OCI-LY3 (cell line): ENCODE measurements around the gene DUS2.
"Not testable (repeated sequence)": the region's sequence is repeated elsewhere in the genome, so short reads cannot be mapped to it uniquely, and the experiment has no call there.

Experiments used
- H2AFZ ChIP-seq: fragments of 200-600, 300-600 bp; shearing (Covaris generic); 2 replicates; pipeline ENCODE4 v1.6.0; 2014; ENCODE audit warnings: antibody characterized with exemption, low read depth, low read length
- H3K27ac ChIP-seq: fragments of 200-600, 300-600 bp; sonication (generic); 2 replicates; pipeline ENCODE4 v1.5.1; 2014; ENCODE audit warnings: mild to moderate bottlenecking, low read length, moderate library complexity, mixed read lengths
- H3K27me3 ChIP-seq: fragments of 200-600, 300-600 bp; sonication (generic); 2 replicates; pipeline ENCODE4 v1.6.1; 2014; ENCODE audit warnings: low read depth, low read length, mixed read lengths
- H3K36me3 ChIP-seq: fragments of 200-600, 300-600 bp; sonication (generic); replicated peaks from 2 replicates; pipeline ENCODE3; 2014; ENCODE audit warnings: low read depth, low read length, mixed read lengths
- H3K4me1 ChIP-seq: fragments of 300-600, 200-600 bp; sonication (generic); 2 replicates; pipeline ENCODE4 v1.6.1; 2014; ENCODE audit warnings: low read length, mixed read lengths
- H3K4me2 ChIP-seq: fragments of 200-600, 300-600 bp; sonication (generic); 2 replicates; pipeline ENCODE4 v1.6.1; 2014; ENCODE audit warnings: low read length, mixed read lengths
- H3K4me3 ChIP-seq: fragments of 300-600, 200-600 bp; sonication (generic); 2 replicates; pipeline ENCODE4 v1.5.1; 2014; ENCODE audit warnings: antibody characterized with exemption, mild to moderate bottlenecking, low read length, moderate library complexity
- H3K79me2 ChIP-seq: fragments of 300-600, 200-600 bp; shearing (Covaris generic); 2 replicates; pipeline ENCODE4 v1.6.1; 2014; ENCODE audit warnings: mild to moderate bottlenecking, low read length, mixed read lengths
- H3K9ac ChIP-seq: fragments of 300-600, 200-600 bp; shearing (Covaris generic); 2 replicates; pipeline ENCODE4 v1.6.0; 2014; ENCODE audit warnings: mild to moderate bottlenecking, low read length, moderate library complexity
- H3K9me3 ChIP-seq: fragments of 200-600, 300-600 bp; shearing (Covaris generic); 2 replicates; pipeline ENCODE4 v1.6.1; 2014; ENCODE audit warnings: low read length, mixed read lengths; ENCODE audit not compliant: insufficient read depth
- H4K20me1 ChIP-seq: fragments of 200-600, 300-600 bp; sonication (generic); 2 replicates; pipeline ENCODE4 v1.6.1; 2016; ENCODE audit warnings: low read length, mixed read lengths; ENCODE audit not compliant: insufficient read depth
- EZH2phosphoT487 ChIP-seq: fragments of 200-600 bp; shearing (Covaris generic); IDR thresholded peaks from 2 replicates; pipeline ENCODE4 v1.6.1; 2018; ENCODE audit warnings: antibody characterized with exemption, mixed run types, low read depth
- TF ChIP-seq, protein P1 (sequence below): fragments of 200-600, 300-600 bp; sonication (generic); IDR thresholded peaks from 2 replicates; pipeline ENCODE4 v1.5.1; 2014; ENCODE audit warnings: antibody characterized with exemption, low read length, low read depth

Gene DUS2

GRCh38 chr16:68003031-68003430, 20.1 kb upstream of the DUS2 start:
- Histone ChIP-seq H3K4me2 (no peak overlapping the region), H3K9ac (no peak overlapping the region), H4K20me1 (no peaks in the 10 kb centered on the region), H3K4me3 (no peak overlapping the region), H3K36me3 (no peaks in the 10 kb centered on the region), H3K27ac (no peak overlapping the region), H3K79me2 (no peaks in the 10 kb centered on the region), H3K4me1 (peaks cover 13% of the 10 kb centered on the region), H2AFZ (no peak overlapping the region), H3K27me3 (no peaks in the 10 kb centered on the region), H3K9me3 (no peaks in the 10 kb centered on the region)
- TF ChIP-seq, protein P1, sequence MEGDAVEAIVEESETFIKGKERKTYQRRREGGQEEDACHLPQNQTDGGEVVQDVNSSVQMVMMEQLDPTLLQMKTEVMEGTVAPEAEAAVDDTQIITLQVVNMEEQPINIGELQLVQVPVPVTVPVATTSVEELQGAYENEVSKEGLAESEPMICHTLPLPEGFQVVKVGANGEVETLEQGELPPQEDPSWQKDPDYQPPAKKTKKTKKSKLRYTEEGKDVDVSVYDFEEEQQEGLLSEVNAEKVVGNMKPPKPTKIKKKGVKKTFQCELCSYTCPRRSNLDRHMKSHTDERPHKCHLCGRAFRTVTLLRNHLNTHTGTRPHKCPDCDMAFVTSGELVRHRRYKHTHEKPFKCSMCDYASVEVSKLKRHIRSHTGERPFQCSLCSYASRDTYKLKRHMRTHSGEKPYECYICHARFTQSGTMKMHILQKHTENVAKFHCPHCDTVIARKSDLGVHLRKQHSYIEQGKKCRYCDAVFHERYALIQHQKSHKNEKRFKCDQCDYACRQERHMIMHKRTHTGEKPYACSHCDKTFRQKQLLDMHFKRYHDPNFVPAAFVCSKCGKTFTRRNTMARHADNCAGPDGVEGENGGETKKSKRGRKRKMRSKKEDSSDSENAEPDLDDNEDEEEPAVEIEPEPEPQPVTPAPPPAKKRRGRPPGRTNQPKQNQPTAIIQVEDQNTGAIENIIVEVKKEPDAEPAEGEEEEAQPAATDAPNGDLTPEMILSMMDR, result no peak
- no peak for TF ChIP-seq EZH2phosphoT487

- no peak overlapping the region for H3K4me3 ChIP-seq
- H4K20me1 ChIP-seq, result no peaks in the 10 kb centered on the region
- H3K79me2 ChIP-seq, result no peaks in the 10 kb centered on the region
- peaks cover 7% of the 10 kb centered on the region for H3K4me1 ChIP-seq
- no peak for TF ChIP-seq EZH2phosphoT487
- TF ChIP-seq, protein P1, result no peak
- H3K4me2 ChIP-seq, result no peak overlapping the region
- H3K9me3 ChIP-seq, result no peaks in the 10 kb centered on the region
- H2AFZ ChIP-seq, result no peak overlapping the region
- H3K27me3 ChIP-seq, result no peaks in the 10 kb centered on the region
- H3K27ac ChIP-seq, result no peak overlapping the region
- no peak overlapping the region for H3K9ac ChIP-seq
- H3K36me3 ChIP-seq, result no peaks in the 10 kb centered on the region
Measured at GRCh38 chr16:68005211-68005610, 17.9 kb upstream of the DUS2 start.

GRCh38 chr16:68005786-68006286, 17.2 kb upstream of the DUS2 start:
- no peaks in the 10 kb centered on the region for H3K36me3 ChIP-seq
- no peaks in the 10 kb centered on the region for H3K79me2 ChIP-seq
- no peak overlapping the region for H3K4me3 ChIP-seq
- H3K27me3 ChIP-seq, result no peaks in the 10 kb centered on the region
- H3K4me1 ChIP-seq, result 0 out of 2 replicates have a peak, but pooled peaks cover 3% of the 10 kb centered on the region
- H3K9ac ChIP-seq, result no peak overlapping the region
- H4K20me1 ChIP-seq, result no peaks in the 10 kb centered on the region
- no peak overlapping the region for H3K27ac ChIP-seq
- no peak overlapping the region for H3K4me2 ChIP-seq
- peak overlapping the region; percentile 62; the same call in 1 of the 2 replicates for H2AFZ ChIP-seq
- H3K9me3 ChIP-seq, result no peaks in the 10 kb centered on the region
- TF ChIP-seq, protein P1, result no peak
- TF ChIP-seq EZH2phosphoT487, result no peak

GRCh38 chr16:68009157-68009735, 13.8 kb upstream of the DUS2 start:
- Histone ChIP-seq H3K4me3 (no peak overlapping the region), H3K36me3 (no peaks in the 10 kb centered on the region), H3K79me2 (no peaks in the 10 kb centered on the region), H3K9ac (no peak overlapping the region), H3K9me3 (no peaks in the 10 kb centered on the region), H2AFZ (no peak overlapping the region), H3K4me1 (0 out of 2 replicates have a peak, but pooled peaks cover 3% of the 10 kb centered on the region), H3K4me2 (no peak overlapping the region), H3K27ac (no peak overlapping the region), H3K27me3 (no peaks in the 10 kb centered on the region), H4K20me1 (no peaks in the 10 kb centered on the region)
- TF ChIP-seq, protein P1, result no peak
- no peak for TF ChIP-seq EZH2phosphoT487

DNA sequence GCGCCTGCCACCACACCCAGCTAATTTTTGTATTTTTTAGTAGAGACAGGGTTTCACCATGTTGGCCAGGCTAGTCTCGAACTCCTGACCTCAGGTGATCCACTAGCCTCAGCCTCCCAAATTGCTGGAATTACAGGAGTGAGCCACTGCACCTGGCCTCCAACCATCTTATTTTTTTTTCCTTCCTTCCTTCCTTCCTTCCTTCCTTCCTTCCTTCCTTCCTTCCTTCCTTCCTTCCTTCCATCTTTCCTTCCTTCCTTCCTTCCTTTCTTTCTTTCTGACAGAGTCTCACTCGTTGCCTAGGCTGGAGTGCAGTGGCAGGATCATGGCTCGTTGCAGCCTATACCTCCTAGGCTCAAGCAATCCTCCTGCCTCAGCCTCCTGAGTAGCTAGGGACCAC, 13.2 kb upstream of the DUS2 start:
- not testable (repeated sequence) for H2AFZ ChIP-seq, H3K27me3 ChIP-seq, H3K9me3 ChIP-seq, H4K20me1 ChIP-seq, H3K4me1 ChIP-seq, H3K79me2 ChIP-seq, H3K4me2 ChIP-seq, H3K27ac ChIP-seq, H3K4me3 ChIP-seq, H3K36me3 ChIP-seq, H3K9ac ChIP-seq
